ENCODE results near the gene SLC2A11. TPM values are rescaled to one million over a fixed set of nuclear protein-coding genes. Genes with fewer than 3 reads are reported as not detected.
"Not testable (repeated sequence)": the region's sequence is repeated elsewhere in the genome, so short reads cannot be mapped to it uniquely, and the experiment has no call there.

The SLC2A11 gene
- total RNA-seq, 4 donors from 2014 or later = 3.2 to 12.5 (median 8.7) TPM

DNA sequence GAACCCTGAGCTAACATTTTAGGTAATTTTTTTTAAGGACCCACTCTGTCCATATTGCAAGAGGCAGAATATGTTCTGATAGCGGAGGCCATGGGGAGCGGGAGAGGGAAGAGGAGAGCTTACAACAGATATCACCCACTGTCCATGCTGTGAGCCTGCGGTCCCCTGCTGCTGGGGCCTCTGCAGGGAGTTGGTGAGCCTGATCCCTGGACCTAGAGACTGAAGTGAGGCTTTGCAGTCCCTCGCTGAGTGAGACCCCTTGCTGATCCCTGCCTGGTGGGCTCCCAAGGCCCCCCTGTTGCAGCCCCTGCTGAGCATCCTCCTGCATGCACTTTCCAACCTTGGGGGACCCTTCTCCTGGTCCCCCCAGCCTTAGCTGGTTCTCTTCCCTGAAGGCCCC, 49.0 kb downstream of the SLC2A11 start:
- Histone ChIP-seq H3K4me1 (no peaks in the 10 kb centered on the region), H3K27me3 (no peaks in the 10 kb centered on the region), H3K9me3 (no peaks in the 10 kb centered on the region), H3K4me3 (no peak overlapping the region), H3K36me3 (no peaks in the 10 kb centered on the region), H3K27ac (no peak overlapping the region)
- 97% methylated on average over 4 of the region's 4 CpGs for WGBS
- DNase-seq (ENCODE audit: low spot score in 2 of 2) = no peak
- TF ChIP-seq POLR2AphosphoS5 (IDR thresholded peaks at IDR 0.05) (no peak), POLR2A (IDR thresholded peaks at IDR 0.05) (no peak), EP300 (IDR thresholded peaks at IDR 0.05) (no peak)
- TF ChIP-seq, protein P1, sequence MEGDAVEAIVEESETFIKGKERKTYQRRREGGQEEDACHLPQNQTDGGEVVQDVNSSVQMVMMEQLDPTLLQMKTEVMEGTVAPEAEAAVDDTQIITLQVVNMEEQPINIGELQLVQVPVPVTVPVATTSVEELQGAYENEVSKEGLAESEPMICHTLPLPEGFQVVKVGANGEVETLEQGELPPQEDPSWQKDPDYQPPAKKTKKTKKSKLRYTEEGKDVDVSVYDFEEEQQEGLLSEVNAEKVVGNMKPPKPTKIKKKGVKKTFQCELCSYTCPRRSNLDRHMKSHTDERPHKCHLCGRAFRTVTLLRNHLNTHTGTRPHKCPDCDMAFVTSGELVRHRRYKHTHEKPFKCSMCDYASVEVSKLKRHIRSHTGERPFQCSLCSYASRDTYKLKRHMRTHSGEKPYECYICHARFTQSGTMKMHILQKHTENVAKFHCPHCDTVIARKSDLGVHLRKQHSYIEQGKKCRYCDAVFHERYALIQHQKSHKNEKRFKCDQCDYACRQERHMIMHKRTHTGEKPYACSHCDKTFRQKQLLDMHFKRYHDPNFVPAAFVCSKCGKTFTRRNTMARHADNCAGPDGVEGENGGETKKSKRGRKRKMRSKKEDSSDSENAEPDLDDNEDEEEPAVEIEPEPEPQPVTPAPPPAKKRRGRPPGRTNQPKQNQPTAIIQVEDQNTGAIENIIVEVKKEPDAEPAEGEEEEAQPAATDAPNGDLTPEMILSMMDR (IDR thresholded peaks at IDR 0.05) = no peak

DNA sequence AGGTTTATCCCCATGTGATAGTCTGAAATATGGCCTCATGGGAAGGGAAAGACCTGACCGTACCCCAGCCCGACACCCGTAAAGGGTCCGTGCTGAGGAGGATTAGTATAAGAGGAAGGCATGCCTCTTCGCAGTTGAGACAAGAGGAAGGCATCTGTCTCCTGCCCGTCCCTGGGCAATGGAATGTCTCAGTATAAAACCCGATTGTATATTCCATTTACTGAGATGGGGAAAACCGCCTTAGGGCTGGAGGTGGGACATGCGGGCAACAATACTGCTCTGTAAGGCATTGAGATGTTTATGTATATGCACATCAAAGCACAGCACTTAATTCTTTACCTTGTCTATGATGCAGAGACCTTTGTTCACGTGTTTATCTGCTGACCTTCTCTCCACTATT, 49.7 kb downstream of the SLC2A11 start:
- H3K27ac ChIP-seq; H3K4me1 ChIP-seq; DNase-seq (ENCODE audit: low spot score in 2 of 2); H3K9me3 ChIP-seq; H3K4me3 ChIP-seq; H3K27me3 ChIP-seq; H3K36me3 ChIP-seq: not testable (repeated sequence)
- WGBS = 69% methylated on average over 10 of the region's 10 CpGs

DNA sequence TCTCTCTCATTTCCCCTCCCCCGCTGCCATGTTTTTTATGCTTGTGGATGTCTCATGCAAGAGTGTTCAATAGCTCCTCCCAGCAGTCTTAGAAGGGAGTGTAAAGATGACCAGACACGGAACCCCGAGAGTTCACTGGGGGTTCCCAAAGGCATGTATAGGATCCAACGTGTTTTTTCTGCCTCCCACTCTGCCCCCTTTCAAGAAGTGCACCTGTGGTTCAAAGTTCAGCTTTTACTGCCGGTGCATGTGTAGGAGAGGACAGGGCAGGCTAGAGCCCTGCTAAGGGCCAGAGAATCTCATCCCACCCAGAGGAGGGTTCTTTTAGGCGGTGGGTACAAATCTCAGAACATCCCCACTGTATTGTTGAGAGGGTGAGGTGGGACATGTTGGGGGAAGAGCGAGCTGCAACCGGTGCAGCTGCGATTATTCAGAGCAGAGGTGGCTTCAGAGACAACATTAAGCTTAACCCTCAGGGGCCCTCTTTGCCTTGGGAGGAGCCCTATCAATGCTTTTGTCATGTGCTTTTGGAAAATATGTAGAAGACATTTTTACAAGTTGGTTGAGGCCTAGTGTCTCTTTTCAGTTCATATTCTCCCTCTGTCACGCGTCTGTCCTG, 51.0 kb downstream of the SLC2A11 start:
- Histone ChIP-seq H3K4me3 (no peak overlapping the region), H3K4me1 (peaks cover 8% of the 10 kb centered on the region), H3K9me3 (no peaks in the 10 kb centered on the region), H3K36me3 (no peaks in the 10 kb centered on the region), H3K27me3 (no peaks in the 10 kb centered on the region), H3K27ac (no peak overlapping the region)
- no peak for DNase-seq (ENCODE audit: low spot score in 2 of 2)
- 74% methylated on average over 11 of the region's 11 CpGs for WGBS
- TF ChIP-seq EP300 (IDR thresholded peaks at IDR 0.05) = no peak
- TF ChIP-seq POLR2A (IDR thresholded peaks at IDR 0.05) = no peak
- TF ChIP-seq POLR2AphosphoS5 (IDR thresholded peaks at IDR 0.05) = no peak
- TF ChIP-seq, protein P1 (IDR thresholded peaks at IDR 0.05) = no peak

DNA sequence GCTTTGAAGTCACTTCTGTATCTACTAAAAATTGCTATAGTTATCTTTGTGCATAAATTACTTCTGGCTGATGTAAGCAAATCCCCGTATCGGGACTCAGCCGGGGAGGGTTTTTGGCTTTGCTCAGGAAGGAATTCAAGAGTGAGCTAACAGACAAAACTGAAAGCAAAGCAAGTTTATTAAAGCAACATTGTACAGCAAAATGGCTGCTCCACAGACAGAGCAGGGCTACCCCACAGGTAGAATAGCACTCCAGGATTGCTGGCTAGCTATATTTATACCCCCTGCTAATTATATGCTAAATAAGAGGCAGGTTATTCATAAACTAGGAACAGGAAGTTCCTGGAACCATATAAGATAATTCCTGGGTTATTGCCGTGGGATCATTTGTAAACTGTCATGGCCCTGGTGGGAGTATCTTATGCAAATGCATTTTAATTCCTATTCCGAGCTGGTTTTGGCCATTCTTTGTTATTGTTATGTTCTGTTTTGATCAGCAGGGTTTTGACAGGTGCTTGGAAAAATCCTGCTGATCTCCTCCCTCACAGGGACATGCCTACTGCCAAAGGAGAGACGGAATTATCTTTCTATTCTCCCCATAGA, 51.7 kb downstream of the SLC2A11 start:
- DNase-seq (ENCODE audit: low spot score in 2 of 2) = no peak
- peaks cover 12% of the 10 kb centered on the region for H3K4me1 ChIP-seq
- H3K9me3 ChIP-seq = no peaks in the 10 kb centered on the region
- no peak overlapping the region for H3K27ac ChIP-seq
- no peak for TF ChIP-seq POLR2AphosphoS5 (IDR thresholded peaks at IDR 0.05)
- TF ChIP-seq EP300 (IDR thresholded peaks at IDR 0.05) = no peak
- no peak for TF ChIP-seq POLR2A (IDR thresholded peaks at IDR 0.05)
- TF ChIP-seq, protein P1 (IDR thresholded peaks at IDR 0.05) = no peak
- no peak overlapping the region for H3K4me3 ChIP-seq
- H3K27me3 ChIP-seq = no peaks in the 10 kb centered on the region
- no peaks in the 10 kb centered on the region for H3K36me3 ChIP-seq
- 54% methylated on average over 6 of the region's 6 CpGs for WGBS

DNA sequence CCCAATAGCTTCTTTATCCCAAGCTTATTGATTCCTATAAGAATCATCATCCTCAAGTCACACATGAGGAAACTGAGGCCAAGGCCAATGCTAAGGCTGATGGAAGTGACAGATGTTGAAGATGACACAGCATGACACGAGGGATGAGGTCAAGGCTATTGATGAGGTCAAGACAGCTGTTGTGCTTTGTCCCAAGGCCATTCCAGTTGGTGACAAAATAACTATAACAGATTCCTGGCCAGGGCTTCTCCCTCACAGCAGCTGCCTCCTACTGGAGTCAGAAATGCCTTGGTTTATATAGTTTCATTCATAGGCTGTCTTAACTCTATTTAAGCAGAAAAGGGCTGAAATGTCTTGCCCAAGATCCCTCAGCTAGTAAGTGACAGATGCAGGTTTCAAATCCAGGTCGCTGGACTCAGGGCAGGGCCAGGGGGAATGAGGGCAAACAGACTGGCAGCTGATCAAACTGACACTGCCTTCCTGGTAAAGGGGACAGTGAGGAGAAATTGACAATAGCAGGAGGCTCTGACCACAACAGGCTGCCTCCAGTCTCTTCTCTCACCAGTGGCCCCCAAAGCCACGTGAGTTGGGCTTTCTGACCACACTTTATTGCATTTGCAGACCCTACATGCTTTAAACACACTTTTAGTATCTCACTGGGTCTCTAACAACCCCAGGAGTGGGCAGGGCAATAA, 53.0 kb downstream of the SLC2A11 start:
- 88% methylated on average over 3 of the region's 3 CpGs for WGBS
- no peaks in the 10 kb centered on the region for H3K27me3 ChIP-seq
- no peak for TF ChIP-seq POLR2AphosphoS5 (IDR thresholded peaks at IDR 0.05)
- no peak for TF ChIP-seq EP300 (IDR thresholded peaks at IDR 0.05)
- no peak for TF ChIP-seq POLR2A (IDR thresholded peaks at IDR 0.05)
- TF ChIP-seq, protein P1 (IDR thresholded peaks at IDR 0.05) = no peak
- peak in 1 of 2 donors; percentile 60 for DNase-seq (ENCODE audit: low spot score in 2 of 2)
- no peak overlapping the region for H3K27ac ChIP-seq
- no peaks in the 10 kb centered on the region for H3K9me3 ChIP-seq
- no peaks in the 10 kb centered on the region for H3K36me3 ChIP-seq
- peaks cover 13% of the 10 kb centered on the region for H3K4me1 ChIP-seq
- H3K4me3 ChIP-seq = no peak overlapping the region

Data from suprapubic skin (tissue), 4 donors.